Central memory CD4-positive, alpha-beta T cell (primary cell): Measurements from ENCODE around the gene CDK2AP2.
"Not testable (repeated sequence)": the region's sequence is repeated elsewhere in the genome, so short reads cannot be mapped to it uniquely, and the experiment has no call there.

ENCODE experiments used
- DNase-seq: peaks from one replicate; pipeline ENCODE4 v3.0.0; 2022
- total RNA-seq, 3 experiments: gene quantifications; one replicate each; lab custom pipeline; 2026; lab: John Stamatoyannopoulos, UW

CDK2AP2 gene, protein sequence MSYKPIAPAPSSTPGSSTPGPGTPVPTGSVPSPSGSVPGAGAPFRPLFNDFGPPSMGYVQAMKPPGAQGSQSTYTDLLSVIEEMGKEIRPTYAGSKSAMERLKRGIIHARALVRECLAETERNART
- total RNA-seq, result 30.3 to 53.9 (median 34.9) reads per million in 3 experiments

DNA sequence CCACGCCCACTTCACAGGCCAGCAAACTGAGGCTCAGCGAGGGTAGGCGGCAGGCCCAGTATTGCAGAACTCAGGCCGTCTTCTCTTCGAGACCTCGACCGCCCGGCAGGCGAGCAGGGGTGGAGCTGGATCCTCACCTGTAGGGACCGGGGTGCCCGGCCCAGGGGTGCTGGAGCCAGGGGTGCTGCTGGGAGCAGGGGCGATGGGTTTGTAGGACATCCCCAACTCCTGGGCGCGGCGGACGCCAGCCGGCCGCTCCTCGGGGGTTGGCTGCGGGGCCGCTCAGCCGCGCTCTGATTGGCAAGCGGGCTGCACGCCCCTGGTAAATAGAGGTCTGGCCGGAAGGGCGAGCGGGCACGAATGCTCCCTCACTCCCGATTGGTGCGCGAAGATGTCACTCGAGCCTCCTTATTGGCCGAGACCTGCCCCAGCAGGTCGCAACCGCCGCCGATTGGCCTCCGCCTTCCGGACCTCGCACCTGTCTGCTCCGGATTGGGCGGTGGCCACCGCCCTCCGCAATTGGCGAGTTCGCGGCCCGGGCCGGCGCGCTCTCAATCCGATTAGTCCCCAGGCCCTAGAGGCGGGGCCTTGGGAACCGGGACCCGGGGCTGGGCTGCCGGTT, at the start of gene CDK2AP2:
CDK2AP2 (minus strand) TSS at position 299 of the 622 bp plus-strand sequence; CDS start at position 219, 80 bp downstream.
- peak; percentile 95 for DNase-seq

GRCh38 chr11:67556244-67556643, 48.3 kb upstream of the CDK2AP2 start:
- no peak for DNase-seq

DNA sequence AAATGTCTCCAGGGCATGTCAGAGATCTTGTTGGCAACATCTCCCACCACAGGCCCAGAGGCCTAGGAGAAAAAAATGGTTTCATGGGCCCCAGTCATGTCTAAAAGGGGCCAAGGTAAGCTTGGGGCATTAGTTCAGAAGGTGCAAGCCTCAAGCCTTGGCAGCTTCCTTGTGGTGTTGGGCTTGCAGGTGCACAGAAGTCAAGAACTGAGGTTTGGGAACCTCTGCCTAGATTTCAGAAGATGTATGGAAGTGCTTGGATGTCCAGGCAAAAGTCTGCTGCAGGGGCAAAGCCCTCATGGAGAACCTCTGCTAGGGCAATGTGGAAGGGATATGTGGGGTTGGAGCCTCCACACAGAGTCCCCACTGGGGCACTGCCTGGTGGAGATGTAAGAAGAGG, 43.7 kb upstream of the CDK2AP2 start:
- DNase-seq, result not testable (repeated sequence)

- DNase-seq, result no peak
Observed at GRCh38 chr11:67551127-67551526, 43.2 kb upstream of the CDK2AP2 start.

DNA sequence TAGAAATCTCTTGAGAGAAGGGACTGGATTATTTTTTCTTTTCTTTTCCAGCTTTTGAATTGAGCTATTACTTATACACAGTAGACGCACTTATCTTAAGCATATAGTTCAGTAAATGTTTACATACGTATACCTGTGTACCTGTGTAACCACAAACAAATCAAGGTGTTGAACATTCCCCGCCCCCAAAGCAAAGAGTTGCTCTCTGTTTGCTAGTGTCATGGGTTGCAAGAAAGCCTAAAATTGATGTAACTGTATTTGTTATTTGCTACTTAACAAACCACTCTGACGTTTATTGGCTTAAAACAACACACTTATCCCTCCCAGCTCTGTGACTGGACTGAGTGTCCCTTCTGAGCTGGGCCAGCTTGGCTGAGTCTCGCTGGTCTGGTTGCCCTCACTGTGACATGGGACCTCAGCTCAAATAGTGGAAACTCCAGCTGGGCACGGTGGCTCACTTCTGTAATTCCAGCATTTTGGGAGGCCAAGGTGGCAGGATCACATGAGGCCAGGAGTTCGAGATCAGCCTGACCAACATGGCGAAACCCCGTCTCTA, 40.7 kb upstream of the CDK2AP2 start:
- no peak for DNase-seq

GRCh38 chr11:67548112-67548511, 40.1 kb upstream of the CDK2AP2 start:
- not testable (repeated sequence) for DNase-seq

GRCh38 chr11:67545280-67545679, 37.3 kb upstream of the CDK2AP2 start:
- DNase-seq, result no peak

DNA sequence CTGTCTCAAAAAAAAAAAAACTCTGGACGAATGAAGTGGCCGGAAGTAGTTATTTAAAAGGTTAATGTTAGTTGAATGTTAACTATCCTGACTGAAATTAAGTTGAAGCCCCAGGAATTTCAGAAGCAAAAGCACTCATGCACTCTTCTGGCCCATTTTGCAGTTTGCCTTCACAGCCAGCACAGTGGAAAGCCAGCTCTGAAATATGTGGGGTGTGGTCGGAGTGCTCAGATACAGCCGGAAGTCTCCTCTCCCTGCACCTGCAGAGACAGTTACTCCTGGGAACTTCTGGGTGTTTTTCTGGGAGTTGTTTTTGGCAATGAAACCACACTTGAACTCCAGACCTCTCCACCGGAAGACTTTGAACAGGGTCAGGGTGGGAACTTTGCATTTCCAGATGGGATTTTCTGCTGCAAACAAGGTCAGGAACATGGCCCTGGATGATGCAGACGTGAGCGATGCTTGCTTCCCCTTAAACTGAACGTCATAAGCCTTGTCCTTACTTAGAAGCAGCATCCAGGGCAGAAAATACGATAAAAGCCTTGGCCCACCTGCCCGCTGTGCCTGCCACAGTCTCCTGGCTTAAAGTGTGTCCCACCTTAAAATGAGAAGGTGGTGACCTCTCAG, 36.8 kb upstream of the CDK2AP2 start:
- DNase-seq, result no peak

- DNase-seq, result no peak
Observed at GRCh38 chr11:67543585-67543984, 35.6 kb upstream of the CDK2AP2 start.

- DNase-seq, result no peak
Observed at GRCh38 chr11:67542971-67543370, 35.0 kb upstream of the CDK2AP2 start.

- DNase-seq, result no peak
Observed at GRCh38 chr11:67542169-67542568, 34.2 kb upstream of the CDK2AP2 start.

DNA sequence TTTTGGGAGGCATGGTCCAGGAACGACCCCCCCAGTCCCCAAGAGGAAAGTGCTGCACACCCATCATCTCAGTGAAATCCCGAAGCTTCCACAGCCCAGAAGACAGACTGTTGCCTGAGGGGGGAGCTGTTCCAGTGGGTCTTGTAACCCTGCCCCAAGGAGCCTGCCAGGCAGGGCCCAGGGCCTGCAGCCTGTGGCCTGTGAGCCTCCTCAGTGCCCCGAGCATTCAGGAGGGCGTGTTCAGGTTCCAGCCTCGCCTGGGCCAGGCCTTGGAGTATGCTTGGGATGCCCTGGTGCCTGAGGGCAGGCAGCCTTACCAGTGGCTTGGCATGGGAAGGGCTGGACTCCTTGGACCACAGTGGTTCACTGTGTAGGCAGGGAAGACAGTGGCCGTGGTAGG, 33.2 kb upstream of the CDK2AP2 start:
- no peak for DNase-seq

GRCh38 chr11:67539550-67539949, 31.6 kb upstream of the CDK2AP2 start:
- DNase-seq, result no peak

GRCh38 chr11:67538823-67539505, 31.0 kb upstream of the CDK2AP2 start:
- no peak for DNase-seq

- DNase-seq, result no peak
Observed at GRCh38 chr11:67538306-67538705, 30.3 kb upstream of the CDK2AP2 start.

- no peak for DNase-seq
Observed at GRCh38 chr11:67535561-67535960, 27.6 kb upstream of the CDK2AP2 start.

GRCh38 chr11:67534070-67534679, 26.2 kb upstream of the CDK2AP2 start:
- no peak for DNase-seq

DNA sequence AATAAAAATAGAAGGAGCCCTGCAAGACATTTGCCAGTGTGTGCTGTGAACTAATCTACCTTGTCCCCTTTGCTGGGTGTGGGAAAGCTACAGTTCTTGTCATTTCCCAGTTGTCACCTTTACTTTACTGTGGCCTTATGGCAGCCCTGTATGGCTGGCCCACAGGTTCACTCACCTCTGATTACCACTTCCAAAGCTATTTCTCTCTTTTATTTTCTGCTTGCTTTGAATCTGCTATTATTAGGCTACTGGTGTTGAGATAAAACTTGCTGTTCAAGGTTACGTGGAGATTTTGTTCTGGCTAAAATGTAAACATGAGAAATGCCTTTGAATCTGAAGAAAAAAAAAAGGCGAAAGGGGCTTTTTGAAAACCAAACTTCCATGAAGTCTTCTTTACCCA, 24.9 kb upstream of the CDK2AP2 start:
- no peak for DNase-seq

DNA sequence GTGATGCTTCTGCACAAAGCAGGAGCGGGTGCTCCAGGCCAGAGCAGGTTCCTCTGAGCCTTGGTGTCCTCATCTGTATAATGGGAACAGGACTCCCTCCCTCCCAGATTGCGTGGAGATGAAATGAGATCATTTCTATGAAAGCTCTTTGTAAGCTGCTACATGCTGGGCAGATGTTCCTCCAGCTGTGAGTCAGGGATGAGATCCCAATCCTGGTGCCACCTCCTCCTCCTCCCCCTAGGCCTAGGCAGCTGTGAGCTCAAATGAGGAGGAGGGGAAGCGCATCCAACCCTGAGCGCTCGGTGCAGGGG, 22.3 kb upstream of the CDK2AP2 start:
- DNase-seq, result no peak

- no peak for DNase-seq
Observed at GRCh38 chr11:67528376-67528775, 20.4 kb upstream of the CDK2AP2 start.

DNA sequence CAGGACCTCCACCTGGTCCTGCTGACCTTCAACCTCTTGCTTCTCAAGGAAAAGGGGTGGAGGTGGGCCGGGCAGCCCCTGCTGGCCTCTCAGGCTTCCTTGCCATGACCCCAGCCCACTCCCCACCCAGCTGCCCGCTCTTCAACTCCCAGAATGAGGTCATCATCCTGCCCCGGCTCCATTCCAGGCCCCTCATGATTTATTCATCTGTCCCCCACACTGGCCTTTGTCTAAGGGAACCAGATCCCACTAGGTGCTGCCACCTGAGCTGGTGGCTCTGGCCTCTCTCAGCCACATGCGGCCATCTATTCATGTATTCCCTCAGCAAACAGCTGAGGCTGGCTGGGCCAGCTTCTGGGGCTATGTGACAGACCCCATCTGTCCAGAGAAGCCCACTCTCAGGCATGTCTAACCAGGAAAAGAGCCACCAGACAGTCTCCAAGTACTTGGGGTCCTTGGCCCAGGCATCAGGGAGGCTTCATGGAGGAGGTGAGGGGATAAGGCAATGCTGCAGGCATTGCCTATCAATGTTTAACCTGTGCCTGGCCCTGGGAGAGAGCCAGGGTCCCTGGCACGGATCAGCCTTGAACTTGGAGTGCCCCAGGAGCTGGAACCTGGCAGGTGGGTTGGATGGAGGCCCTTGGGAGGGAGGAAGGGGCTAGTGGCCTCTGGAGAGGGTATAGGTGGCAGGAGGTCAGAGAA, 17.5 kb upstream of the CDK2AP2 start:
- DNase-seq, result no peak

GRCh38 chr11:67524480-67524808, 16.5 kb upstream of the CDK2AP2 start:
- DNase-seq, result no peak
